ENCODE measurements around the gene COL7A1. TPM values are rescaled to one million over a fixed set of nuclear protein-coding genes. Genes with fewer than 3 reads are reported as not detected.

The COL7A1 gene
- total RNA-seq, 4 donors from 2014 or later: 3.1 to 15.7 (median 15.0) TPM

GRCh38 chr3:48524970-48525369 is 70.2 kb downstream of the COL7A1 start:
- TF ChIP-seq POLR2A (IDR thresholded peaks at IDR 0.05): no peak
- no peak for TF ChIP-seq EP300 (IDR thresholded peaks at IDR 0.05)
- no peak for TF ChIP-seq CTCF (IDR thresholded peaks at IDR 0.05)
- WGBS, 2 donors: 85 to 94% methylated on average over 8 to 9 of the region's 9 CpGs
- H3K9me3 ChIP-seq: no peaks in the 10 kb centered on the region
- peaks cover 0 to 79% (median 5%) of the 10 kb centered on the region in 3 donors for H3K36me3 ChIP-seq
- H3K27ac ChIP-seq: no peak overlapping the region
- no peaks in the 10 kb centered on the region for H3K27me3 ChIP-seq
- DNase-seq (ENCODE audit: low spot score in 2 of 2): no peak
- H3K4me1 ChIP-seq: no peaks in the 10 kb centered on the region
- H3K4me3 ChIP-seq: no peak overlapping the region

GRCh38 chr3:48521635-48522034 is 73.5 kb downstream of the COL7A1 start:
- H3K9me3 ChIP-seq: no peaks in the 10 kb centered on the region
- no peaks in the 10 kb centered on the region for H3K4me1 ChIP-seq
- TF ChIP-seq CTCF (IDR thresholded peaks at IDR 0.05): no peak
- no peak for TF ChIP-seq POLR2A (IDR thresholded peaks at IDR 0.05)
- TF ChIP-seq EP300 (IDR thresholded peaks at IDR 0.05): no peak
- DNase-seq (ENCODE audit: low spot score in 2 of 2): no peak
- H3K27me3 ChIP-seq: no peaks in the 10 kb centered on the region
- H3K36me3 ChIP-seq: peaks cover 0 to 75% (median 0%) of the 10 kb centered on the region in 3 donors
- 83 to 91% methylated on average over 4 to 6 of the region's 6 CpGs for WGBS, 2 donors
- no peak overlapping the region for H3K27ac ChIP-seq
- H3K4me3 ChIP-seq: no peak overlapping the region

GRCh38 chr3:48519277-48519643 is 75.9 kb downstream of the COL7A1 start:
- Histone ChIP-seq H3K9me3 (no peaks in the 10 kb centered on the region), H3K36me3 (peaks cover 0 to 56% (median 0%) of the 10 kb centered on the region in 3 donors), H3K27ac (no peak overlapping the region), H3K4me1 (no peaks in the 10 kb centered on the region), H3K4me3 (no peak overlapping the region), H3K27me3 (no peaks in the 10 kb centered on the region)
- DNase-seq (ENCODE audit: low spot score in 2 of 2): no peak
- no peak for TF ChIP-seq EP300 (IDR thresholded peaks at IDR 0.05)
- TF ChIP-seq POLR2A (IDR thresholded peaks at IDR 0.05): no peak
- 94 to 97% methylated on average over 8 to 9 of the region's 9 CpGs for WGBS, 2 donors

- Histone ChIP-seq H3K9me3 (no peaks in the 10 kb centered on the region), H3K4me1 (no peaks in the 10 kb centered on the region), H3K27me3 (no peaks in the 10 kb centered on the region), H3K27ac (no peak overlapping the region), H3K4me3 (no peak overlapping the region), H3K36me3 (peaks cover 0 to 51% (median 0%) of the 10 kb centered on the region in 3 donors)
- TF ChIP-seq EP300 (IDR thresholded peaks at IDR 0.05) (no peak), POLR2A (IDR thresholded peaks at IDR 0.05) (no peak), CTCF (IDR thresholded peaks at IDR 0.05) (no peak)
- DNase-seq (ENCODE audit: low spot score in 2 of 2): no peak
- WGBS, 2 donors: 61 to 62% methylated on average over 10 to 11 of the region's 12 CpGs
Measured at GRCh38 chr3:48518638-48519276, 76.4 kb downstream of the COL7A1 start.

GRCh38 chr3:48518069-48518468 is 77.1 kb downstream of the COL7A1 start:
- no peak for DNase-seq (ENCODE audit: low spot score in 2 of 2)
- Histone ChIP-seq H3K27me3 (no peaks in the 10 kb centered on the region), H3K36me3 (peaks cover 0 to 44% (median 0%) of the 10 kb centered on the region in 3 donors), H3K9me3 (no peaks in the 10 kb centered on the region), H3K4me3 (no peak overlapping the region), H3K4me1 (no peaks in the 10 kb centered on the region), H3K27ac (no peak overlapping the region)
- 95 to 100% methylated on average over 2 to 4 of the region's 6 CpGs for WGBS, 2 donors
- no peak for TF ChIP-seq POLR2A (IDR thresholded peaks at IDR 0.05)
- no peak for TF ChIP-seq EP300 (IDR thresholded peaks at IDR 0.05)
- TF ChIP-seq CTCF (IDR thresholded peaks at IDR 0.05): no peak

Measured in tibial nerve (tissue), 4 donors.